GM10847 (cell line): ENCODE results near the gene SYNE1.

ENCODE experiments used
- POLR2A ChIP-seq: IDR thresholded peaks from 2 replicates; pipeline ENCODE4 v1.6.1; 2011; ENCODE audit not compliant: insufficient read length; ENCODE audit errors: extremely low read depth

The SYNE1 gene

DNA sequence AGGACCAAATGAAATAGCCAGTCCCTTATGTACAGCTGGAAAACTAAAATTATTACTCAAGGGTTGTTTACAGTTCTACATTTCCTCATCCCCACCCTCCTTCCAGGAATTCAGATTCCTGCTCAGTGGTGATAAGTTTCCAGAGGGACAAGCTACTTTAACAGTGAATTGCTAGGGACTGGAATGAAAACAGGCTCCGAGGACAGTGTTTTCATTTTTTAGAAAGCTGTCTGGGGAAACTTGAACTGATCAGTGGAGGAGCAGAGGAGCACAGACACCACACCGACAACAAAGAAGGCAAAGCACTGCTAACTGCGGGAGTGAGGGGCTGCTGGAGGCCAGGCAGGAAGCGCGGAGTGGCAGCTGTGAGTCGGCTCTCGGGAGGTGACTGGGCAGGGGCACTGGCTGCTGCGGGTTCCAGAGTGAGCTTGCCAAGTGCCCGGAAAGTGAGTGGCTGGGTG lies 507.4 kb downstream of the SYNE1 start:
- TF ChIP-seq POLR2A: no peak

DNA sequence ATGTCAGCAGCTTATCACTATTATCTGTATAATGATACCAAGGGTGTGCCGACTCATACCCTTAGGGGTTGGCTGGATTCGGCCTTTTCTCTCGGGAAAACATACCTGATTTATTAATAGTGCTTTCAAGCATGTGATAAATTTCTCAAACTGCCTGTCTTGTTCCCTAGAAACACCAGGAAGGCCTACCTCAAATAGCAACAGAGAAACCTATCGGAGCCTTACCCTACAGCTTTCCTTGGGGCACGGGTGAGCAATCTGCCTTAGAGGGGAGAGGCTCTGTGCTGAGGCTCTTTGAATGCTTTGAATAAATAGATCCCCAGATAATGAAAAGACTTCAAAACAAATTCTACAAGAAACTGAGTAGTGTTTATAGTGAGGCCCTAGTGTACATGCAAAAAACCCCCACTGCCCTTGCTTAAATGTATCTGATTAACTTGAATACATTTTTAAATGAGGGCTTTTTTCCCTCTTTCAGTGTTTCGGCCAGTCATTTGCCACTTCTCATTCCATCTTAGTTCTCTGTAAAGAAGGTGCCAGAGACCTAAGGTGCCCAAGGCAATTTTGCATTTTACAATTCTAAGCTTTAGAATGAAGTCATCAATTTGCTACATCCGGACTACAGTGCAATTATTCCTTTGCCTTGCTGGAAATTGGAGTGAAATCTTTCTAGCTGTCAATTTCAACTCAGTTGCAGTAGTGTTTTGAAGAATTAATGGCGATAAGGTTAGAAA lies 509.6 kb downstream of the SYNE1 start:
- TF ChIP-seq POLR2A: no peak

DNA sequence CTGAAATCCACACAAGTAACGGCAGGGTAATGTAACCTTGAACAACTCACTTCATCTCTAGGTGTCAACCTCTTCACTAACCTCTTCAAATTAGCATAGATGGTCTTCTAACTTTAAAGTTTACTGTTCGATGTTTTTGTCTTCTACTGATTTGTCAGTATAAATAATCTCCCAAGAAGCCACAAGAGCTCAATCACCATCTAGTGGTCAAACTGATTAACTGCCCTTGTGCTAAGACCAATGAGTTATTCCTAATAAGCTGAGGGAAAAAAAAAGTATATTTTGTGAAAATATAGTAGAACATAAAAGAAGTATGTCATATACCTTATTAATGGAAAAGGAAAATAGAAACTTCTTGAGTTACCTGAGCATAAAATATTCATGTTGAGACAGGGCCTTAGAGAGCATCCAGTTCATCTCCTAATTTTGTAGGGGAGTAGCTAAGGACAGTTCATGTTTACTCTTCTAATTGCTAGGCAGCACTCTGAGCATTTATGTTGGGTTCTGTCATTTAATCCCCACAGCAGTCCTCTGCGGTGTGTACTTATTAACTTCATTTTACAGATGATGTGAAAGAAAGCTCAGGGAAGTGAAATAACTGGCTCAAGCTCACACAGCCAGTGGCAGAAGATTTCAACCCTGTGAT lies 512.6 kb downstream of the SYNE1 start:
- no peak for TF ChIP-seq POLR2A

DNA sequence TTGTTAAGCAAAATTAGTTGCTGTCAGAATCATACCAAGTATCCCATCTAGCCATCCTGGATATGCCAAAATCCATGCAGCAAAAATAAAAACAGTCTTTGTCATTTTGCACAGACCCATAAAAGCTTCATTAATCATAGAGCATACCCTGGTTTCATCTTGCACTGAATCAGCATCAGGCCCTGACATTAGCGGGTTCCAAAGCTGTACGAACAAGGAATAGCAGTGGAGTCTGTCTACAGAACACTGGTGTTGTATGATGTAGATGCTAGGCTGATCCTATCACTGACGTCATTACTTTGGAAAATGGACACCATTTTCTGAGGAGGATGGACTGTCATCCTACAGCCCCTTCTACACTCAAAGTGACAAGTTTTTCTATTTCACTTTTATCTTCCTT lies 514.1 kb downstream of the SYNE1 start:
- TF ChIP-seq POLR2A: no peak

DNA sequence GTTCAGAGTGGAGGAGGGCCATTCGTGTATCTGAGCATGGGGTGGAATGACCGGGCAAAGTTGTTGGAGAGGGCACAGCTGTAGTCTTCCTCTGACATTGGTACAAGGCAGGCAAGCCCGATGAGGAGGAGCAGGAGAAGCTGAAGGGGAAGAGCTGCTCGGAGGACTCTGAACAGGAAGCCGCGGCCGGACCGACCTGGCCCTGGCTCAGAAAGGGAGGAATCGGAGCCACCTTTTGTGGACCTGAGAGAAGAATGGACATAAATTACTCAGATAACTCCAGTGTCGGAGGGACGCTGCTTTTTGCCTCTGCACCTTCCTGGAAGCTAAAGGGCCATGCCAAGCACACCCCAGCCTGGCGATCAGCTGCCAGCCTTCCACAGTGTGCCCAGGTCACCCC lies 514.7 kb downstream of the SYNE1 start:
- no peak for TF ChIP-seq POLR2A

DNA sequence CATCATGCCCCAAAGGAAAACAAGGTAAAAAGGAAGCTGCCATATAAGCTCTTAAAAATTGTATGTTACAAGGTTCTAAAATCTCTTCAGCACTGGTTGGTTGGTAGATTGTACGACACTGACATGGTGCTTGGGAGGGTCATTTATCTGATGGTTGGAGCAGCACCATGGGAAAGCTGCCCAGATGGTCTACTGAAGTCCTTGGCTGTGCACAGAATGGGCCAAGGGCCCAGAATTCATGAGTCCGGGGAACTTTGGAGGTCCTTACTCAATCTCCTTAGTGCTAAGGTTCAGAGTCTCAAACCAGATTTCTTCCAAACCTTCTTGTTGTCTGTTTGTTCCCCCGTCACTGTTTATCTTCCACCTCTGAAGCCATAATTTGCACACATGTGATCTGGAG lies 515.3 kb downstream of the SYNE1 start:
- TF ChIP-seq POLR2A: no peak

DNA sequence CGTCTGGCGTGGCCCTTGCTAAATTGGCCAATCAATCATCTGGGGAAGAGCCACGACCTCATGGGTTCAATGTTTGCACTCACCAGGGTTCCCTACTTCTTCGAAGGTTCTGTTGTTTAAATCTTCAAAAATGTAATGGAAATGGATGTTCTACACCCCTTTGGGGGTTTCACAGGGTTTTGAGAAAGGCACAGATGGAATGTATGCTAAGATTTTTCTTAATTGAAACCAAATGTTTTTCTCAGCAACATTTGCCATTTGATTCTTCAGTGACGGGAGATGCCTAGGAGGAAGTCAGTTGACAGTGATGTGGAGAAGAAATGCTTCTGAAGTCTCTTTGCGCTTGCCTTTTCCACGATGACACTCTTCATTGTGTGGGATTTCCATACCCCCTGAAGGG lies 517.3 kb downstream of the SYNE1 start:
- TF ChIP-seq POLR2A: no peak

DNA sequence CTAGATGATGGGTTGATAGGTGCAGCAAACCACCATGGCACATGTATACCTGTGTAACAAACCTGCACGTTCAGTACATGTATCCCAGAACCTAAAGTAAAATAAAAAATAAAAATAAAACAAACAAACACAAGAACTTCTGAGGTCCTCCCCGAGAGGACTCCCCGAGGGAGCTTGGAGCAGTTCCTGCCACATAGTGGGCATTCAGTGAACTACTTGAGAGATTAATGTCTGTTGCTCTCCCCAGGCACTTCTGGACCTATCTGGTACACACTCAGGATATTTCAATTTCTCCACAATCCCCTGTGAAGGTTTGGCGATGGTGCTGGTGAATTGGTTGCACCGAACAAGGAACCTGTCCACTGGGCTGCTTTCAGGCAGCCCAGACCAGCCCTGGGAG lies 518.5 kb downstream of the SYNE1 start:
- no peak for TF ChIP-seq POLR2A

DNA sequence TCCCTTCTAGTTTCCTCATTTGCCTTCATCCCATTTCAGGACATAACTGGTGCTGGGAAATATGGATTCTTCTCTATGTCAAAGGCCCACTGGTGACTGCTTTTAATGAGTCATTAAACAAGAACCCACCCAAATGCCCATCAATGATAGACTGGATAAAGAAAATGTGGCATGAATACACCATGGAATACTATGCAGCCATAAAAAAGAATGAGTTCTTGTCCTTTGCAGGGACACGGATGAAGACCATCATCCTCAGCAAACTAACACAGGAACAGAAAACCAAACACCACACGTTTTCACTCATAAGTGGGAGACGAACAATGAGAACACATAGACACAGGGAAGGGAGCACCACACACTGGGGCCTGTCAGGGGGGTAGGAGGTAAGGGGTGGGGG lies 518.9 kb downstream of the SYNE1 start:
- TF ChIP-seq POLR2A: no peak

DNA sequence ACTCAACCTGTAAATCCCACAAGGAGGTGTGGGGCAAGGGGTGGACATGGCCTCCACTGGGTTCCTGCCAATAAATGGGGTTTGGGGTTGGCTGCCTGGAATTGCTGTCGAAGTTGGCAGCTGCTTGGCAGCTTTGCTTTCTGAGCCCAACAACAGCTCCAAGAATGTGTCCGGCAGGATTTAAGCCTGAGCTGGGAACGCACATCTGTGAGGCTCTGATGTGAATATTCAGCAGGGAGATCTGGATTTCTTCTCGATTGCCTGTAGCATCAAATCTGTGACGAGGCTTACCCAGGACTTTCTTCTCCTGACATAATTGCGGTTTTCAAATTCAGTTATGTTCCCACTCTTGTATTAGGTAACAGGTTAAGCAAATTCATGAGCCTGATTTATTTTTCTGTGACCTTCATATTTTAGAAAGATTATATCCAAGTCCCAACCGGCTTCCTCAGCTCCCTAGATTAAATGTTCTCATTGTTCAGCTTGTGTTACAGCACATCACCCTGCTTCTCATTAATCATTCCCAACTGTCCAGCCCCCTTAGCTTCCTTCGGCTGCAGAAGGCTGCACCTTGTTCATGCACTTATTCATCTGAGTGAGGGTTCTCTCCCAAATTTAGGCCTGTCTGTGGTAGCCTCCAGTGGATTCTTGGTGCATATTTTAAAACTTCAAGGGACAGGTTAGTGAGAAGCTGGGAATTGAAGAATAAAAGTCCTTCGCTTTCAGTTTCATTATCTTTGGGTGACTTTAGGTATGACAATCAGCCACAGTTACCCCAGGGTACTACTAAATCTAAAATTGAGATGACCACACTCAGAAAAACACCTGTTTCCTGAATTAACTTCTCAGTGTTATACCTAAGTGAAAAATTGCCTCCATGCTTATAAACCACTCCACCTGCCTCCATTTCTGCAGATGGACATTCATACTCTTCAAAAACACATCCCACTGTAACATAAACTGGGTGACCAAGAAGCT lies 519.7 kb downstream of the SYNE1 start:
- TF ChIP-seq POLR2A: no peak

DNA sequence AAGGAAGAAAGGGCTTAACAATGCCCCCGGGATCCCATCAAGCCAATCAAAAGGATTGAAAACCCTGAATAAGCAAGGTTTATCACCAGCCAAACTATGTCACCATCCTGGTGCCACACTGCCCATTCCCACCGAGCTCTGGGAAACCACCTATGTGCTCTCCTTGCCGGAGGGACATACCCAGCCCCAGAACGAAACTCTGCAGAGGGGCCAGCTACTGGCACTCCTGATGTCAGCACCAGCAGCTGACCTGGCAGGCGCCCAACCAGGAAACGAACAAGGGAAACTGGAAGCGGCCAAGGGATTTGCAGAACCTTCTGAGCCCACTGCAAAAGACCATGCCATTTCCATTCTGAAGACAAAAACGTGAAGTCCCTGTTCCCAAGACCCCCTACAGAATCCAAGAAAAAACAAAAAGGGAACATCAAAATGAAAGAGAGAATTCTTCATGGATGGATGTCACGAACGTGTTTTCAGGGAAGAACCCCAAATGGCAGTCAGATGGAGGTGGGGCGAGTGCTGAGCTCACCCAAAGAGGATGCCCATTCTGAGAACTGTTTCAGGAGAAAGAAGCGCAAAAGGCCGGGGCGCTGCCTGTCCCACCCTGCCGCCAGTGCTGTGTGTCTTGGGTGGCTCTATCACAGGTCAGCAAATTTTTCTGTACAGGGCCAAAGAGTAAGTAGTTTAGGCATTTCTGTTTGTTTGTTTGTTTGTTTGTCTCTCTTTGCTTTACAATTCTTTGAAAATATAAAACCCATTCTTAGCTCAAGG lies 524.5 kb downstream of the SYNE1 start:
- no peak for TF ChIP-seq POLR2A

DNA sequence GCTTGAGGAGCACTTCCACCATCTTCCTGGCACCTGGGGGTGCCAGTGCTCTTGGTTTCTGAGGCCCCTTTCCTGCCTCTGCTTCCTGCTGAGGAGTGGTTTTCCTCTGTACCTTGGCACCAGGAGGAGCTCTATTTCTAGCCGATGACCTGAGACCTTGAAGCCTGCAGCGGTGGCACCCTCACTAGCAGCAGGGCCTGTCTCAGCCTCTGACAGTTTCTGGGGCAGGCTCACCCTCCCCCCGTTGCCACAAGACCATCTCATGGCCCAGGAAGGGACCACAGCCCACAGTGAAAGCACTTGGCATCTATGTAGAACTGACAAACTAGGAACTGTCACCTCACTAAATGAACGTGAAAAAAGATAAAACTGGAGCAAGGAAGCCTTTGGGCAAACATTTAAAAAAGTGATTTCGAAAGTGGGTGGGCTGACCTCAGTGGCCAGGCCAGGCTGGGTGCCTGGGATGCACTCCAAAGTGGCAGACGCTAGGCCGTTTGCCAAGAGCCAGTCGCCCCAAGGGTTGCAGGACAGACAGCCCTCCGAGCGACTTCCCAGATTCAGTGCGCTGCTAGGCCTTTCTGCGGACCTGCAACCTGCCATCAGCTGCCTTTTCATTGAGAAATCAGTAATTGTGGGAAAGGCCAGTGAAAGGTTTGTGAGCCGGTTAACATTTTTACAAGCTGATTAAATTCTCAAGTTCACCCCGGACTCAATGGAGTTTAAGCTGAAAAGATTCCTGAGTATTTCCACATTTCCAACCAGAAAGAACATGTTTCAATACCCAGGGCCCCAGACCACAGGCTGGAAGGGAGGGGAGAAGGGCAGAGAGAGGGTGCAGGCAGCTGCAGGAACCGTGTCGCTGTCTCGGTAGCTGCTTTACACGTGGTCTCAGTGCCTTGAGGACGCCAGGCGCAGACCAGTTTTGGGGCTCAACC lies 526.0 kb downstream of the SYNE1 start:
- TF ChIP-seq POLR2A: no peak

DNA sequence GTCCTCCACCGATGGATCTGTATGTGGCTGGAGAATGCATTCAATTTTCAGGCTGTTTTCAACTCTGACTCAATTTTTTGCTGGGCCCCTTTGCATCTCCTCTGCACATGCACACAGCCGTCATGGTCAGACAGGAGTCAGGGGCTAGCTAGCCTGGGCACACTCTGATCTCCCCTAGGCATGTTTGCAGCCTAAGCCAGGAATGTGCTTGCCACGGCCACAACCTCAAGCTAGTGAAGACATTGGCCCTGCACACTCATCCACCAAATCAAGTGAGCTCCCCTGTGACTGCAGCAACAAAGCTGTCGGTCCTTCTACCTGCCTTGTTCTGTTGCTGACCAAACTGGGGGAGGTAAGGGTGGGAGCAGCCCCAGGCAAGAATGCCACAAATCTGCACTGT lies 529.2 kb downstream of the SYNE1 start:
- no peak for TF ChIP-seq POLR2A

DNA sequence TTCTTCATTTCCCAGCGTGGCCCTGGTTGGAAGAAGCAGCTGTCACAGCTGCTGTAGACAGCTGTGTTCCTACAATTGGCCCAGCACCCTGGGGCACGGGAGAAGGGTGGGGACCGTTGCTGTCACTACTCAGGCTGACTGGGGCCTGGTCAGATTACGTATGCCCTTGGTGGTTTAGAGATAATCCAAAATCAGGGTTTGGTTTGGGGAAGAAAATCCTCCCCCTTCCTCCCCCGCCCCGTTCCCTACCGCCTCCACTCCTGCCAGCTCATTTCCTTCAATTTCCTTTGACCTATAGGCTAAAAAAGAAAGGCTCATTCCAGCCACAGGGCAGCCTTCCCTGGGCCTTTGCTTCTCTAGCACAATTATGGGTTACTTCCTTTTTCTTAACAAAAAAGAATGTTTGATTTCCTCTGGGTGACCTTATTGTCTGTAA lies 537.0 kb downstream of the SYNE1 start:
- no peak for TF ChIP-seq POLR2A
